ENCODE measurements around the gene SDS.

The SDS gene

GRCh38 chr12:113403435-113404415 lies at the start of gene SDS:
TSS of gene SDS (minus strand) at chr12:113403887. CDS start at chr12:113399708, 4,179 bp downstream.
- in situ Hi-C loops (cut with MboI; ENCODE audit: low sequenced_read_pairs) = loop anchor here (25.0 kb wide), 1 partner anchor 216 kb away; the partner anchor contains the start of genes DDX54 and RITA1

- in situ Hi-C loops (cut with MboI; ENCODE audit: low sequenced_read_pairs) = no loop called here
Measured at GRCh38 chr12:113453330-113453729, 49.6 kb upstream of the SDS start.

GRCh38 chr12:113452458-113452857 lies 48.8 kb upstream of the SDS start:
- in situ Hi-C loops (cut with MboI; ENCODE audit: low sequenced_read_pairs) = no loop called here

- in situ Hi-C loops (cut with MboI; ENCODE audit: low sequenced_read_pairs) = no loop called here
Measured at GRCh38 chr12:113449839-113450238, 46.2 kb upstream of the SDS start.

GRCh38 chr12:113449299-113449698 lies 45.6 kb upstream of the SDS start:
- in situ Hi-C loops (cut with MboI; ENCODE audit: low sequenced_read_pairs) = no loop called here

GRCh38 chr12:113448873-113449272 lies 45.2 kb upstream of the SDS start:
- in situ Hi-C loops (cut with MboI; ENCODE audit: low sequenced_read_pairs) = no loop called here

- in situ Hi-C loops (cut with MboI; ENCODE audit: low sequenced_read_pairs) = no loop called here
Measured at GRCh38 chr12:113445544-113446171, 42.0 kb upstream of the SDS start.

- in situ Hi-C loops (cut with MboI; ENCODE audit: low sequenced_read_pairs) = no loop called here
Measured at GRCh38 chr12:113443030-113443539, 39.4 kb upstream of the SDS start.

GRCh38 chr12:113440947-113441782 lies 37.5 kb upstream of the SDS start:
- in situ Hi-C loops (cut with MboI; ENCODE audit: low sequenced_read_pairs) = no loop called here

GRCh38 chr12:113440336-113440735 lies 36.6 kb upstream of the SDS start:
- in situ Hi-C loops (cut with MboI; ENCODE audit: low sequenced_read_pairs) = no loop called here

- in situ Hi-C loops (cut with MboI; ENCODE audit: low sequenced_read_pairs) = no loop called here
Measured at GRCh38 chr12:113439606-113440030, 35.9 kb upstream of the SDS start.

- in situ Hi-C loops (cut with MboI; ENCODE audit: low sequenced_read_pairs) = no loop called here
Measured at GRCh38 chr12:113439301-113439597, 35.6 kb upstream of the SDS start.

GRCh38 chr12:113438523-113439300 lies 35.0 kb upstream of the SDS start:
- in situ Hi-C loops (cut with MboI; ENCODE audit: low sequenced_read_pairs) = no loop called here

GRCh38 chr12:113437729-113438100 lies 34.0 kb upstream of the SDS start:
- in situ Hi-C loops (cut with MboI; ENCODE audit: low sequenced_read_pairs) = no loop called here

- in situ Hi-C loops (cut with MboI; ENCODE audit: low sequenced_read_pairs) = no loop called here
Measured at GRCh38 chr12:113436993-113437728, 33.5 kb upstream of the SDS start.

GRCh38 chr12:113436586-113436985 lies 32.9 kb upstream of the SDS start:
- in situ Hi-C loops (cut with MboI; ENCODE audit: low sequenced_read_pairs) = no loop called here

- in situ Hi-C loops (cut with MboI; ENCODE audit: low sequenced_read_pairs) = no loop called here
Measured at GRCh38 chr12:113435367-113435766, 31.7 kb upstream of the SDS start.

GRCh38 chr12:113432986-113433385 lies 29.3 kb upstream of the SDS start:
- in situ Hi-C loops (cut with MboI; ENCODE audit: low sequenced_read_pairs) = no loop called here

GRCh38 chr12:113428482-113428881 lies 24.8 kb upstream of the SDS start:
- in situ Hi-C loops (cut with MboI; ENCODE audit: low sequenced_read_pairs) = loop anchor here (10.0 kb wide), 1 partner anchor 114 kb away; no protein-coding TSS in a partner anchor

All from HL-60/S4 treated with phorbol 12-myristate 13-acetate at 8.2 ng/mL for 4 days and 3 days (cell line).